ENCODE measurements around the gene SLA2. TPM values are rescaled to one million over a fixed set of nuclear protein-coding genes. Genes with fewer than 3 reads are reported as not detected.
"Not testable (repeated sequence)": the region's sequence is repeated elsewhere in the genome, so short reads cannot be mapped to it uniquely, and the experiment has no call there.

The SLA2 gene
- total RNA-seq, 2 experiments from 2014 or later, result 70.6 to 73.4 TPM

DNA sequence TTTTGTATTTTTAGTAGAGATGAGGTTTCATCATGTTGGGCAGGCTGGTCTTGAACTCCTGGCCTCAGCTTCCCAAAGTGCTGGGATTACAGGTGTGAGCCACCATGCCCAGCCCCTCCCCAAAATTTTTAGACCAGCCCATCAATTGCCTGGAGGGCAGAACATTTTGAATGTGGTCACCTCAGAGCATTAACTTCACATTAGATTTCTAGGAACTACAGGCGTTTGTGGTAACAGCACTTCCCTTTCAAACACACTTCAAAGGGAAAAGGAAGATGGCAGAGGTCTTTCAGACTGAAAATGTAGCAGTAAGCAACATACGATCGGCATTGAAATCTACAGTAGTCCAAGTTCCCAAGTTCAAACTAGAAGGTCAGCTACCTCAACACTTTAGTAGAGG is 12.3 kb upstream of the SLA2 start:
- Mint-ChIP-seq H3K36me3 (peaks cover 14% of the 10 kb centered on the region), H3K9me3 (peaks cover 1% of the 10 kb centered on the region), H3K4me1 (peaks cover 16% of the 10 kb centered on the region), H3K27ac (peak overlapping the region; percentile 71), H3K4me3 (peak overlapping the region; percentile 34), H3K27me3 (no peaks in the 10 kb centered on the region)
- no peak for DNase-seq

GRCh38 chr20:36656733-36657132 is 10.7 kb upstream of the SLA2 start:
- Mint-ChIP-seq H3K9me3 (peaks cover 1% of the 10 kb centered on the region), H3K27ac (no peak overlapping the region), H3K4me1 (peaks cover 16% of the 10 kb centered on the region), H3K4me3 (no peak overlapping the region), H3K27me3 (no peaks in the 10 kb centered on the region), H3K36me3 (peaks cover 14% of the 10 kb centered on the region)
- DNase-seq, result no peak

GRCh38 chr20:36655004-36655403 is 9.0 kb upstream of the SLA2 start:
- Mint-ChIP-seq H3K9me3 (peaks cover 1% of the 10 kb centered on the region), H3K36me3 (peaks cover 11% of the 10 kb centered on the region), H3K4me1 (peaks cover 16% of the 10 kb centered on the region), H3K27ac (no peak overlapping the region), H3K4me3 (no peak overlapping the region), H3K27me3 (no peaks in the 10 kb centered on the region)
- no peak for DNase-seq

DNA sequence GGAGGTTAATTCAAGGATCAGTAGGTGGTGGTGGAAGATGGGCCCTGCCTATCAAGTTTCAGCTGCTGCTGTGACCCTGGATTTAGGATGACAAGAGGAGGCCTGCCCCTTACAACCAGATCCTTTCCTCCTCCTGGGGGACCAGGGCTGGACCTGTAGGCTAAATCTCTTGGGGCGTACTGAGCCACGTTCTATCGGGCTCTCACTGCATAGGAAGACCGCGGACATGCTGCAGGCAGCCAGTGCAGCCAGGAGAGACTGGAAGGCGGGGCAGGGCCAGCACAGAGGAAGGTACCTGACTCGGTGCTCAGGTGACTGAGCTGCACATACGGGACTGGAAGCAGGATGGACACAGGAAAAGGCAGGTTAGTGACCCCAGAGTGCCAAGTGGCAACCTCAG is 8.5 kb upstream of the SLA2 start:
- Mint-ChIP-seq H3K4me3 (no peak overlapping the region), H3K27ac (no peak overlapping the region), H3K4me1 (peaks cover 16% of the 10 kb centered on the region), H3K36me3 (peaks cover 11% of the 10 kb centered on the region), H3K27me3 (no peaks in the 10 kb centered on the region), H3K9me3 (peaks cover 1% of the 10 kb centered on the region)
- no peak for DNase-seq

DNA sequence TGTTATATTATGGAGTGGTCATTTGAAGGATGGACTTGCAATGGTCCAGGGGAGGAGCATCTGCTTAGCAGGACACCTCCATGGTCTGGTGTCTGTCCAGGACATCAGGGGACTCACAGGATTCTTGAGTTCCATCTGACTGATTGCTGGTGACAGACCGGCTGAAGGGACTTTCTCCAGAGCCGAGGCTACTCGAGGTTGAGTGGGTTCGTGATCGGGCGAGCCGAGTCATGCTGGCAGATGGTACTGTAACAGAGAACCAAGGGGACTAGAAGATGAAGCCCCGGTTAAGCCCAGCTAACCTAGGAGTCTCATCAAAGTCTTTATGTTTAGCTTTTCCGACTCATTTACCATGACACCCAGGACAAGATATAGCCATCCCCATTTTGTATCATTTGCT is 7.5 kb upstream of the SLA2 start:
- H3K36me3 Mint-ChIP-seq, result peaks cover 10% of the 10 kb centered on the region
- H3K27ac Mint-ChIP-seq, result no peak overlapping the region
- DNase-seq, result no peak
- H3K4me3 Mint-ChIP-seq, result no peak overlapping the region
- peaks cover 10% of the 10 kb centered on the region for H3K4me1 Mint-ChIP-seq
- peaks cover 1% of the 10 kb centered on the region for H3K9me3 Mint-ChIP-seq
- H3K27me3 Mint-ChIP-seq, result no peaks in the 10 kb centered on the region

DNA sequence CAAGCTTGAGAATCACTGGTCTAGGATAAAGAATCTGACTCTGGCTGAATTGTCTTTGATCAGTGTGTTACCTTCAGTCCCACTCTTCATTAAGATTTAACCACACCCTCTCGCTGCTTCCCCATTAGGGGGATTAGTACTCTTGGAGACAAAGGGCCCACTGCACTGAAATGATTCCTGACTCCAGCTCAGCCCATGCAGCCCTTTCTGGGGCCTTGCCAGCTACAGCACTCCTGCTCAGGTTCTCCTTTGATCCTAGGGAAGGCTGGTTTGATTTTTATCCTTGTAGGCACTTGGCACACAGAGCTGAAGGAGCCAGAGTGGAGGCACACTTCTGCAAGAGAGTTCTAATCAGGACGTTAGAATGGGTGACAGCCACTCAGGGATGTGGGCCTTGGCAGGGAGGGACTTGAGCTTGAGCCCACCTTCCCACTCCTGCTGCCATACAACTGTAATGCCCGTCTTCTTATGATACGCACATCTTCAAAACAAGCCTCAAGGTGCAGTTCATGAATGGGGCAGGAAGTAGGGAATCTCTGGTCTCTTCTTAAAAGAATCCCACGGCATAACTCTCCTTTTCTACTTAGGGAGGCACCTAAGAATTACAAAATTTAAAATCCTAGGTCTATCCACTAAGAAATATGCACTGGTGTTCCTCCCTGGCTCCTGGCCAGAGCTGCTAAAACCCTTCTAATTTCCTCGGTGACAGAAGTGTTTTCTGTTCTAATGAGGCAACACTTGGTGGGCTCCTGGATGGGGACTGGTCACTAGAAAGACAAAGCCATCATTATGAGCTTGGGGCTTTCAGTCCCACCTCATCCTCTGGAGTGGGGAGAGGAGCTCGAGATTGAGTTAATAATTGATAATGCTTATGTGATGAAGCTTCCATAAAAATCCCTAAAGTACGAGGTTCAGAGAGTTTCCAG is 1.5 kb upstream of the SLA2 start:
- H3K9me3 Mint-ChIP-seq, result no peaks in the 10 kb centered on the region
- peak overlapping the region; percentile 15 for H3K4me3 Mint-ChIP-seq
- H3K36me3 Mint-ChIP-seq, result peaks cover 30% of the 10 kb centered on the region
- DNase-seq, result no peak
- H3K4me1 Mint-ChIP-seq, result peaks cover 35% of the 10 kb centered on the region
- no peaks in the 10 kb centered on the region for H3K27me3 Mint-ChIP-seq
- peak overlapping the region; percentile 38 for H3K27ac Mint-ChIP-seq

GRCh38 chr20:36646678-36647077 is 682 bp upstream of the SLA2 start:
- H3K27ac Mint-ChIP-seq, result peak overlapping the region; percentile 97
- no peaks in the 10 kb centered on the region for H3K9me3 Mint-ChIP-seq
- H3K27me3 Mint-ChIP-seq, result no peaks in the 10 kb centered on the region
- peaks cover 37% of the 10 kb centered on the region for H3K36me3 Mint-ChIP-seq
- peak overlapping the region; percentile 98 for H3K4me3 Mint-ChIP-seq
- no peak for DNase-seq
- H3K4me1 Mint-ChIP-seq, result peaks cover 42% of the 10 kb centered on the region

DNA sequence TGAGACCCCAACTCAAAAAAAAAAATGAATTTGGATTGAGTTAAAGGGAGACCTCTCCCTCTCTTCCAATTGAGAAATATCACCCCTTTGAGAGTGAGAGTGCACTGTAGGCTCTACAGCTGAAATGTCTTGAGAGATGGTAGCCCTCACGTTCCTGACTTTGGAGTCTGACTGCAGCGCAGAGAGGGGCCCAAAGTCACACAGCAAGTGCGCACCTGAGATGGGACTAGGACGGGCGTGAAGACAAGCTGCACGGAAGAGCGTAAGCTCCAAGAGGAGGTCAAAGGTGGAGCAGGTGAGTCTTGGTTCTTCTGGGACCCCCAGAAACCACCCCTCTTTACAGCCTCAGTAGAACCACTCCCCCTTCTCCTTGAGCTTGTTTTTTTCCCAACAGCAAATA is 643 bp downstream of the SLA2 start:
- no peak for DNase-seq
- H3K36me3 Mint-ChIP-seq, result peaks cover 41% of the 10 kb centered on the region

GRCh38 chr20:36644706-36645095 is 1.3 kb downstream of the SLA2 start:
- H3K36me3 Mint-ChIP-seq, result peaks cover 41% of the 10 kb centered on the region
- peak; percentile 62 for DNase-seq
- H3K27ac Mint-ChIP-seq, result peak overlapping the region; percentile 97
- no peaks in the 10 kb centered on the region for H3K27me3 Mint-ChIP-seq
- peak overlapping the region; percentile 98 for H3K4me3 Mint-ChIP-seq
- H3K4me1 Mint-ChIP-seq, result peaks cover 48% of the 10 kb centered on the region
- H3K9me3 Mint-ChIP-seq, result no peaks in the 10 kb centered on the region

More for the DNA sequence above, 643 bp downstream of the SLA2 start:
- peaks cover 46% of the 10 kb centered on the region for H3K4me1 Mint-ChIP-seq
- peak overlapping the region; percentile 97 for H3K27ac Mint-ChIP-seq
- peak overlapping the region; percentile 98 for H3K4me3 Mint-ChIP-seq
- H3K9me3 Mint-ChIP-seq, result no peaks in the 10 kb centered on the region
- H3K27me3 Mint-ChIP-seq, result no peaks in the 10 kb centered on the region

DNA sequence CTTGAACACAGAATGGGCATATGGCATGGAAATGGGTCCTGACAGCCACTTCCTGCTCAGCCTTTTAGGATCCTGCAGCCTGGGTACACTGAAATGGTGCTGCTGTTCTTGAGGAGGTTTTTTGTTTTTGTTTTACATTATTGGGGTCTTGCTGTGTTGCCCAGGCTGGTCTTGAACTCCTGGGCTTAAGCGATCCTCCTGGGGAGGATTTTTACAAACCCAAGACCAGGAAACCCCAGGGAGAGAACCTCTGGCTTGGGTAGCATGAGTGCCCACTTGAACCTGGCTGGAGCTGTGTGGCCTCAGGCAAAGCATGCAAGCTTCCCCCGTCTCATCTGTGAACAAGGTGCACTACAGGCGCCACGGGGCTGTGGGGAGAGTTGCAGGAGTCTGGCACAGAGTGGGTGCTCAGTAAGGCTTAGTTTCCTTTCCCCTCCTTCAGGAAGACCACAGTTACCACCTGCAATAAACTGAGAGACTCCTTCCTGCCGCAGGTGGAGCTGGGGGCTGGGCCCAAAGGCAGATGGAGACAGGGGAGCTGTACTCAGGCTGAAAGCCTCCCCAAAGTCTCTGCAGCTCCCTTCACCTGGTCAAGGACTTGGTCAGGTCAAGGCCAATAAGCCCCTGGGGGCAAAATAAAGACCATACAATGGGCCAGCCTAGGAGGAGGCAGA is 1.8 kb downstream of the SLA2 start:
- Mint-ChIP-seq H3K9me3 (no peaks in the 10 kb centered on the region), H3K27ac (peak overlapping the region; percentile 97), H3K4me1 (peaks cover 48% of the 10 kb centered on the region), H3K36me3 (peaks cover 41% of the 10 kb centered on the region), H3K4me3 (peak overlapping the region; percentile 98), H3K27me3 (no peaks in the 10 kb centered on the region)
- DNase-seq, result peak; percentile 75

DNA sequence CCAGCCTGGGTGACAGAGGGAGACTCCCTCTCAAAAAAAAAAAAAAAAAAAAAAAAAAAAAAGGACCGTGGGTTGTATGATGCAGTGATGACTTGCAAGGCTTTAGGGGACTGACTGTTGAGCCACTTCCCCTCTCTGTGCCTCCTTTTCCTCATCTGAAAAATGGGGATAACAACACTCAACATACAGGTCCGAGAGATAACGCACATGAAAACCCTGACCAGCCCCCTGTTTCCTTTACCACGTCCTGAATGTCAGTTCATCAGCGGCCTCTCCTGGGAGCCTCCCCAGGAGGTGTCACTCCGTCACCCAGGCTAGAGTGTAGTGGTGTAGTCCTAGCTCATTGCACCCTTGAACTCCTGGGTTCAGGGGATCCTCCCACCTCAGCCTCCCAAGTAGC is 3.9 kb downstream of the SLA2 start:
- no peak for DNase-seq
- Mint-ChIP-seq H3K4me3 (peak overlapping the region; percentile 98), H3K9me3 (no peaks in the 10 kb centered on the region), H3K27ac (peak overlapping the region; percentile 97), H3K36me3 (peaks cover 50% of the 10 kb centered on the region), H3K4me1 (peaks cover 46% of the 10 kb centered on the region), H3K27me3 (no peaks in the 10 kb centered on the region)

DNA sequence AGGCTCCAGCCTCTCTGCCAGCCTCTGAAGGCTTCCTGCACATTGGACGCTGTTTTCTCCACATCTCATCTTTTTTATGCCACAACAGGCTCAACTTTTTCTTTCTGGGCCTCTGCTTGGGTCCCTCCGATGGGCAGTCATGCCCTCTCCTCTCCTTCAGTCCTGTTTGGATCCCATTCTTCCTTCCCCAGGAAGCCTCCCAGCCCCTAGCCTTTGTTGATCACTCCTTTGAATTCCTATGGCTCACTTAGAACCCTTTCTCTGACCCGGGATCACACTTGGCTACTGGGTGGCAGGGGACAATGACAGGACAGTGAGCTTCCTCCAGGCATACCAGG is 4.5 kb downstream of the SLA2 start:
- H3K27me3 Mint-ChIP-seq, result no peaks in the 10 kb centered on the region
- peaks cover 41% of the 10 kb centered on the region for H3K4me1 Mint-ChIP-seq
- H3K9me3 Mint-ChIP-seq, result no peaks in the 10 kb centered on the region
- peaks cover 51% of the 10 kb centered on the region for H3K36me3 Mint-ChIP-seq
- peak overlapping the region; percentile 67 for H3K27ac Mint-ChIP-seq
- no peak overlapping the region for H3K4me3 Mint-ChIP-seq
- DNase-seq, result no peak

DNA sequence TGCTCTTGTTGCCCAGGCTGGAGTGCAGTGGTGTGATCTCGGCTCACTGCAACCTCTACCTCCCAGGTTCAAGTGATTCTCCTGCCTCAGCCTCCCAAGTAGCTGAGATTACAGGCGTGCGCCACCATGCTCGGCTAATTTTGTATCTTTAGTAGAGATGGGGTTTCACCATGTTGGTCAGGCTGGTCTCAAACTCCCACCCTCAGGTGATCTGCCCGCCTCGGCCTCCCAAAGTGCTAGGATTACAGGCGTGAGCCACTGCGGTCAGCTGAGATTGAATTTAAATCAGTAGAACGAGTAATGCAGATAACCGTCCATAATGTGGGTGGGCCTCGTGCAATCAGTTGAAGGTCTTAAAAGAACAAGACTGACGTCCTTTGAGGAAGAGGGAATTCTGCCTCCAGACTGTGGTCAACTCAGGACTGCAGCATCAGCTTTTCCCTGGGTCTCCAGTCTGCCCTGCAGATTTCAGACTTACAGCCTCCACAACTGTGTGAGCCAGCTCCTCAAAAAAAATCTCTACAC is 7.1 kb downstream of the SLA2 start:
- not testable (repeated sequence) for H3K9me3 Mint-ChIP-seq, H3K27me3 Mint-ChIP-seq, DNase-seq, H3K4me3 Mint-ChIP-seq
- Mint-ChIP-seq H3K4me1 (peaks cover 26% of the 10 kb centered on the region), H3K27ac (peak overlapping the region; percentile 23), H3K36me3 (peaks cover 42% of the 10 kb centered on the region)

DNA sequence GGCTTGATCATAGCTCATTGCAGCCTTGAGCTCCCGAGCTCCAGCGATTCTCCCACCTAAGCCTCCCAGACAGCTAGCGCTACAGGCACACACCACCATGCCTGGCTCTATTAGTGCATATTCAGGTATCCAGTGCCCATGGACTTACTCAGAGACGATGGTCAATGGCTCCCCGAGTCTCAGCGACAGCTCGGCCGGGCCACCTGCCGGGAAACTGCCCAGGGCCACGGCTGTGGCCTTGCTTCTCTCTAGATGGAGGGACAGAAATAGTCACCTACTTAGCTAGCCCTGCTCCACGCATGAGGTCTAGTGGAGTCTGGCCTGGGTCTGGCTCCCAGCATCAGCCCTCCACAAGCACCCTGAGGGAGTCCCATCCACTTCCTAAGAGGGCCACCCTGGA is 11.7 kb downstream of the SLA2 start:
- Mint-ChIP-seq H3K4me1 (peaks cover 27% of the 10 kb centered on the region), H3K9me3 (no peaks in the 10 kb centered on the region), H3K36me3 (peaks cover 35% of the 10 kb centered on the region), H3K4me3 (no peak overlapping the region), H3K27me3 (no peaks in the 10 kb centered on the region), H3K27ac (no peak overlapping the region)
- no peak for DNase-seq

DNA sequence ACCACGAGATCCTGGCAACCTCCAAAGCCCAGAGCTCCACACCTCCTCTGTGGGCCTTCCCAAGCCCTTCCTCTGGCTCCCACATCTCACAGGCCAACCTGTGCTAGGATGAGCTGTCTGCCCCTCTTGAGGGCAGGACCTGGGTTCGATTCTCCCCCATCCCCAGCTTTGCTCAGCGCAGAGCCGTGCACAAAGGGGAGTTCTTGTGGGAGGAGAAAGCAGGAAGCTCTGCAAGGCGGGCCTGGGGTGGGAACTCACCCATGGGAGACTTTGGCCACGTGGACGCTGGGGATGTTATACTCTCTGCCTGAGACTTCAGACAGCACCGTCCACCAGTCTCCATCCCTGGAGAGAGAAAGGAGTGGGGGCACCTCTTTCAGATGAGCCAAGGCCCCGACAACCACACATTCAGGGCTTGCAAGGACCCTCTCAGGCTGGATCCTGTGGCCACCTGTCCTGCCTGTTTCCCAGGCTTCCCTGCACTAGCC is 12.7 kb downstream of the SLA2 start:
- Mint-ChIP-seq H3K36me3 (peaks cover 32% of the 10 kb centered on the region), H3K4me1 (peaks cover 31% of the 10 kb centered on the region), H3K27me3 (no peaks in the 10 kb centered on the region), H3K9me3 (no peaks in the 10 kb centered on the region), H3K27ac (peak overlapping the region; percentile 72), H3K4me3 (no peak overlapping the region)
- DNase-seq, result no peak

All from activated naive CD8-positive, alpha-beta T cell treated with anti-CD3 and anti-CD28 coated beads for 36 hours (primary cell).